ENCODE measurements around the gene AP1AR. TPM values are rescaled to one million over a fixed set of nuclear protein-coding genes. Genes with fewer than 3 reads are reported as not detected.
"Not testable (repeated sequence)": the region's sequence is repeated elsewhere in the genome, so short reads cannot be mapped to it uniquely, and the experiment has no call there.

The AP1AR gene
- total RNA-seq, 1 donor from 2014 or later = 17.4 TPM

DNA sequence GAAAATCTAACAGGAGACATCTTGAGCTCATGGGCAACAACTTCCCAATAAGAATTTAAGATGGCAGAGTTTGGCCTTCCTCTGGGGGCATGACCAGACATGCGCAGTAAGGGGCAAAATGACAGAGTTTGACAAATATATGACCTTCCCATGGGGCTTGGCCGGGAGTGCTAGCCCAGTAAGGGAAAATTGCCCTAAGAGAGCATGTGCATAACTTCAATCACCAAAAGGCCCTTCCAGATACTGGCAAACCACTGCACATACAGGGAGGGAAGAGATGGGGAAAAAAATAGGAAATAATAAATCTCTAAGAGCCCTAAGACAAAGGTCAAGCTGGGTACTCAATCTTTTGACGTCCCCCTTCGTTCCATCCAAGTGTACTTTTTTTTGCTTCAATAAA, 40.7 kb downstream of the AP1AR start:
- ATAC-seq (no peak), DNase-seq (ENCODE audit: low spot score) (no peak)
- intact Hi-C loops (cut with DNase I) = no loop called here

- intact Hi-C loops (cut with DNase I) = loop anchor here (5.0 kb wide), 1 partner anchor 1383 kb away; no protein-coding TSS in a partner anchor
- no peak for DNase-seq (ENCODE audit: low spot score)
- ATAC-seq = no peak
Measured at GRCh38 chr4:112274959-112275358, 43.4 kb downstream of the AP1AR start.

DNA sequence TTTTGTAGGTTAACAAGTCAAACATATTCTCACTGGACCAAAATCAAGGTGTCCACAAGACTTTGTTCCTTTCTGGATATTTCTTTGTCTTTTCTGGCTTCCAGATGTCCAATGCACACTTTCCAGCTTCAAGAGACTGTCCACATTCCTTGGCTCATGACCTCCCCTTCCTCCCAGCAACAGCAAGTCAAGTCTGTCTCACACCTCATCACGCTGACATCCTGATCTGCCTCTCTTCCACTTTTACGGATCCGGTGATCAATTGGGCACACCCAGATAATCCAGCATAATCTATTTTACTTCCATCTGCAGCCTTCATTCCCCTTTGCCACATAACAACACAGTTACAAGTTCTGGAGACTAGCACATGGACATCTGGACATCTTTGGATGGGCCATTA, 44.5 kb downstream of the AP1AR start:
- DNase-seq (ENCODE audit: low spot score) = no peak
- no peak for ATAC-seq
- intact Hi-C loops (cut with DNase I) = loop anchor here (5.0 kb wide), 1 partner anchor 1384 kb away; no protein-coding TSS in a partner anchor

- DNase-seq (ENCODE audit: low spot score) (no peak), ATAC-seq (no peak)
- intact Hi-C loops (cut with DNase I) = loop anchor here (5.0 kb wide), 1 partner anchor 1385 kb away; no protein-coding TSS in a partner anchor
Measured at GRCh38 chr4:112277220-112277619, 45.6 kb downstream of the AP1AR start.

- DNase-seq (ENCODE audit: low spot score) (no peak), ATAC-seq (no peak)
- intact Hi-C loops (cut with DNase I) = loop anchor here (5.0 kb wide), 1 partner anchor 1386 kb away; no protein-coding TSS in a partner anchor
Measured at GRCh38 chr4:112277705-112278448, 46.3 kb downstream of the AP1AR start.

DNA sequence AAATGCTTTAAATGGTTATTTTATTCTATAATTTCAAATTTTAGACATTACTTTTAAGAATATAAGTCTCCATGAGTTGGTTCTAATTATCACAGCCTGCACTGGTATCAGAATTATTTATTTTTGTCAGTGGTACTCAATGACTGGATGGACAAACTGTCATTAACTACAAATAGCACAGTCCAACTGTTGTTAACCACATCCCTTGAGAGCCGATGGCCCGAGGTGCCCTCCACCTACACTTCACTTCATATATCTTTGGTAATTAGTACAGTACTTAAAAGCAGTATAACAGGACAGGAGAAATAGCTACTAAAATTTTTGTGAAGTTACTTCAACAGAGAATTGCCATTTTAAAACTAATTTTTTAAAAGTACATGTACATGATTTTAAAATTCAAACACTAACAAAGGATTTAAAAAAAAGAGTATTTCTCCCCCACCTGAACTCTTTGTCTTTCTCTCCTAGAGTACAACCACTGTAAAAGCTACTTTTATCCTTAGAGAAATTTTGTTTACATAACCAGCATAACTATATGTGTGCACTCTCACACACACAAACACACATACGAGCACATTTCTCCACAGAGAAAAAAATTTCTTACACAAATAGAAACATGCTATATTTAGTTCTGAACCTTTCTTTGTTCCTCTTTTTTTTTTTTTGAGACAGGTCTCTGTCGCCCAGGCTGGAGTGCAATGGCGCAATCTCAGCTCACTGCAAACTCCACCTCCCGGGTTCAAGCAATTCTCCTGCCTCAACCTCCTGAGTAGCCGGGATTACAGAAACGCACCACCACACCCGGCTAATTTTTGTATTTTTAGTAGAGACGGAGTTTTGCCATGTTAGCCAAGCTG, 47.7 kb downstream of the AP1AR start:
- DNase-seq (ENCODE audit: low spot score) = no peak
- intact Hi-C loops (cut with DNase I) = loop anchor here (5.0 kb wide), 1 partner anchor 1387 kb away; no protein-coding TSS in a partner anchor
- ATAC-seq = no peak

DNA sequence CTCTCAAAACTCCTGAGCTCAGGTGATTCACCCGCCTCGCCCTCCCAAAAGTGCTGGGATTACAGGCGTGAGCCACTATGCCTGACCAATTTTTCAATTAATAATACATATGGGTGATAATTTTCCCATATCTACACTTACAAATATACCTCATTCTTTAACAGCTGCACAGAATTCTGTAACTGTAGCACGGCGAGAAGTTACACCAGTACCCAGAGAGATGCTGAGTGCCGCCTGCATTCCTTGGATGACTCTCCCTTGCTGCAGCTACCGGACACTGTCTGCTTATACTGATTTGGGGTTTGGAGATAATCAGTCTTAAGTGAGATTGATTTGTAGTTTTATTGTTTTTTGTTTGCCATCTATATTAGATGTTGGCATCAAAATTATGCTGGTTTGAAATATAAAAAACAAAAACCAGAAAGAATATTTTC, 48.3 kb downstream of the AP1AR start:
- DNase-seq (ENCODE audit: low spot score) (no peak), ATAC-seq (no peak)
- intact Hi-C loops (cut with DNase I) = loop anchor here (5.0 kb wide), 1 partner anchor 1388 kb away; no protein-coding TSS in a partner anchor

GRCh38 chr4:112280386-112281056, 48.9 kb downstream of the AP1AR start:
- DNase-seq (ENCODE audit: low spot score) (no peak), ATAC-seq (no peak)
- intact Hi-C loops (cut with DNase I) = no loop called here

DNA sequence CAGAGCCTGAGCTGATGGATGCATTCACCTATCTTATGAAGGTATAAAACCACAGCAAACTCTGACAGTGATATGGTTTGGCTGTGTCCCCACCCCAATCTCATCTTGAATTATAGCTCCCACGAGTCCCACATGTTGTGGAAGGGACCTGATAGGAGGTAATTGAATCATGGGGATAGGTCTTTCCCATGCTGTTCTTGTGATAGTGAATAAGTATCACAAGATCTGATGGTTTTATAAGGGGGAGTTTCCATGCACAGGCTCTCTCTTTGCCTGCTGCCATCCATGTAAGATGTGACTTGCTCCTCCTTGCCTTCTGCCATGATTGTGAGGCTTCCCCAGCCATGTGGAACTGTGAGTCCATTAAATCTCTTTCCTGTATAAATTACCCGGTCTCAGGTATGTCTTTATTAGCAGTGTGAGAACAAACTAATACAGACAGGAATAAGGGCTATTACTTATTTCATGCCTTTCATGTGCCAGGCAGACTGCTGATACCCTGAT, 50.4 kb downstream of the AP1AR start:
- ATAC-seq; intact Hi-C loops (cut with DNase I); DNase-seq (ENCODE audit: low spot score): not testable (repeated sequence)

GRCh38 chr4:112282860-112283667, 51.5 kb downstream of the AP1AR start:
- intact Hi-C loops (cut with DNase I) = no loop called here
- ATAC-seq (no peak), DNase-seq (ENCODE audit: low spot score) (no peak)

GRCh38 chr4:112284166-112284565, 52.6 kb downstream of the AP1AR start:
- intact Hi-C loops (cut with DNase I) = no loop called here
- DNase-seq (ENCODE audit: low spot score) = no peak
- no peak for ATAC-seq

DNA sequence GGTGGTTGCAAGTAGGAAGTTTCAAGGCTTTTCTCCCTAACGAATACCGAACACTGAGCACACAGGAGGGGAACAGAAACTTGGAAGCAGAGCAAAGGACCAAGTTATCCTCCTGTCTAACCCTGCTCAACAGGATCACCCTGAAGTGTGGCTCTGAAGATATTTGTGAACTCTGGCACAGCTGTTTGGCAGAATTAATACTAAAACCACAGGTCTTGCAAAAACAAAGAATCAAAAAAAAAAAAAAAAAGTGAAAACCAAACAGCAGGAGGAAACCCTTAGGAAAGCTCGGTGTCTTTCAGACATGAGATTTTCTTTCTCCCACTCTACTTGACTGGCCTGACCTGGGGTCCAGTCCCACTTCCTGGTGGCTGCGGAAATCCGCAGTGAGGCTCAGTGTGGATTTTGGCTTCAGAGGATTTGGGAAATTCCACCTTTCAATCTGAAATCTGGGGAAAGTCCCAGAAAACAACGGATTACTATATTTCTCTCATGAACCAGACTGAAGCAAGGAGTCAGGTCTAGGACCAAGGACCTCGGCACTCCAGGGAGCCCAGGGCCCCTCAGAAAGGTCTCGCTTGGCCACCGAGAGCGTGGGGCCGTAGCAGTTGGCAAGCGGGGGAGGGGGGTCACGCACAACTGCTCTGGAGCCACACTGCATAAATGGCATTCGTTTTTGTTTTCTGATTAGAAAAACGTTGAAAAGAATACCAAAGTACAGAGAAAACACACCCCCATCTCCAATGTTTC, 53.2 kb downstream of the AP1AR start:
- no peak for DNase-seq (ENCODE audit: low spot score)
- intact Hi-C loops (cut with DNase I) = no loop called here
- peak; percentile 63 for ATAC-seq

GRCh38 chr4:112287258-112287989, 55.8 kb downstream of the AP1AR start:
- intact Hi-C loops (cut with DNase I) = no loop called here
- no peak for DNase-seq (ENCODE audit: low spot score)
- no peak for ATAC-seq

DNA sequence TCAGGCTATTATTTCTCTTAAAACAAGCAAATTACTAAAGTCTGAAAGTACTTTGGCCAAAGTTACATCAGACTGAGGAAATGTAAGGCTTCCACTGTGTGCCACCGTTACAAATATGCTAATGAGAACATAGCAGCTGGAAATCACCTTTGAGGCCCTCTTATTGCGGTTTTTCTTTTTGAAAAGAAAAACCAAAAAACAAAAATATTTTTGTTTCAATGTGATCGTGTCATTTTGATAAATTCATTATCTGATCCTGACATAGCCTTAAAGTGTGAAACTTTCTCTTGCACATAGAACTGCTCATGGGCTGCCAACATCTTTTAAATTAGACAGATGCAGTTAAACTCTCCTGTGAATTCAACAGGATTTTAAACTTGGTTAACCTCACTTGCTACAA, 56.9 kb downstream of the AP1AR start:
- DNase-seq (ENCODE audit: low spot score) (no peak), ATAC-seq (no peak)
- intact Hi-C loops (cut with DNase I) = no loop called here

- DNase-seq (ENCODE audit: low spot score) (no peak), ATAC-seq (no peak)
- intact Hi-C loops (cut with DNase I) = no loop called here
Measured at GRCh38 chr4:112289407-112290253, 58.0 kb downstream of the AP1AR start.

GRCh38 chr4:112290341-112290740, 58.8 kb downstream of the AP1AR start:
- intact Hi-C loops (cut with DNase I) = no loop called here
- ATAC-seq = no peak
- DNase-seq (ENCODE audit: low spot score) = no peak

Data from sciatic nerve (tissue), 2 donors.